GM12878 (cell line): ENCODE data around the gene AKAP1. TPM values are rescaled to one million over a fixed set of nuclear protein-coding genes. Genes with fewer than 3 reads are reported as not detected.

Experiments used
- ATAC-seq: fragments of 200-7000 bp; cut with Tn5 transposase; 3 replicates; pipeline ENCODE4 v1.9.1; 2020; ENCODE audit warnings: mild to moderate bottlenecking, moderate library complexity
- BruUV-seq: library from RNA; stranded (reverse); fragments of 400-500 nt; replicated peaks from 2 replicates; lab custom pipeline; 2021; lab: Mats Ljungman, UMichigan
- CTCF ChIA-PET: fragments of 300-600 bp; sonication (Branson Sonifier 250); formaldehyde crosslinking; extraction: SDS; loops from one replicate; lab custom pipeline; 2021; ENCODE audit warnings: inconsistent platforms; lab: Yijun Ruan, JAX
- POLR2A ChIA-PET: fragments of 350-600 bp; formaldehyde crosslinking; extraction: SDS; loops from one replicate; lab custom pipeline; 2021; ENCODE audit warnings: inconsistent platforms; lab: Charles Lee
- RAD21 ChIA-PET: fragments of 300-600 bp; sonication (Branson Sonifier 250); formaldehyde crosslinking; loops from one replicate; lab custom pipeline; 2023; ENCODE audit warnings: antibody characterized with exemption; ENCODE audit not compliant: unreplicated experiment; lab: Charles Lee
- SMC1A ChIA-PET: fragments of 300-600 bp; sonication (Branson Sonifier 250); formaldehyde crosslinking; loops from one replicate; lab custom pipeline; 2023; ENCODE audit not compliant: unreplicated experiment, uncharacterized antibody; lab: Charles Lee
- DNase-seq: peaks from one replicate; pipeline ENCODE4 v3.0.0-alpha.2; 2011; ENCODE audit warnings: low read depth, low spot score
- FAIRE-seq: peaks from 3 replicates; lab custom pipeline; 2011; peaks lifted over from hg19 to GRCh38; lab: Jason Lieb, UNC
- H2AFZ ChIP-seq: 2 replicates; pipeline ENCODE4 v1.6.0; 2011; ENCODE audit warnings: low read depth, low read length, control low read depth; ENCODE audit not compliant: control insufficient read depth
- H3K27ac ChIP-seq: 2 replicates; pipeline ENCODE4 v1.5.1; 2011; ENCODE audit warnings: control low read depth; ENCODE audit not compliant: control insufficient read depth, insufficient read depth
- H3K27me3 ChIP-seq, 2 experiments: replicated peaks in 1 of 2; 2 replicates each; pipeline versions ENCODE4 v1.6.0 to v1.6.1; 2011; ENCODE audit warnings: low read length in 1 of 2; ENCODE audit not compliant: control insufficient read depth in 2 of 2, insufficient read depth in 2 of 2
- H3K36me3 ChIP-seq, 2 experiments: 2 replicates each; pipeline ENCODE4 v1.5.1; 2011; ENCODE audit warnings: low read length in 1 of 2; ENCODE audit not compliant: control insufficient read depth in 2 of 2, insufficient read depth in 2 of 2
- H3K4me1 ChIP-seq: 2 replicates; pipeline ENCODE4 v1.6.1; 2011; ENCODE audit warnings: mild to moderate bottlenecking, low read length, moderate library complexity, mixed read lengths; ENCODE audit not compliant: control insufficient read depth, insufficient read depth
- H3K4me2 ChIP-seq: 2 replicates; pipeline ENCODE4 v1.6.0; 2011; ENCODE audit warnings: control low read depth; ENCODE audit not compliant: control insufficient read depth, insufficient read depth
- H3K4me3 ChIP-seq: fragments of 200-600 bp; sonication (generic); 2 replicates; pipeline ENCODE4 v1.5.1; 2016
- H3K79me2 ChIP-seq: 2 replicates; pipeline ENCODE4 v1.6.0; 2011; ENCODE audit warnings: low read length; ENCODE audit not compliant: control insufficient read depth, insufficient read depth
- H3K9ac ChIP-seq: 2 replicates; pipeline ENCODE4 v1.8.0; 2011; ENCODE audit warnings: low read length, control low read depth, mixed read lengths; ENCODE audit not compliant: control insufficient read depth, insufficient read depth
- H3K9me3 ChIP-seq: replicated peaks from 3 replicates; pipeline ENCODE4 v1.5.1; 2011; ENCODE audit warnings: mild to moderate bottlenecking, low read length; ENCODE audit not compliant: control insufficient read depth, insufficient read depth
- H4K20me1 ChIP-seq: 2 replicates; pipeline ENCODE4 v1.6.0; 2011; ENCODE audit not compliant: control insufficient read depth, insufficient read depth
- ASH2L ChIP-seq: fragments of 300-600, 200-600 bp; sonication (generic); IDR thresholded peaks from 2 replicates; pipeline ENCODE4 v1.6.1; 2017; ENCODE audit warnings: low read depth, mild to moderate bottlenecking, borderline replicate concordance
- CHD2 ChIP-seq: IDR thresholded peaks from 2 replicates; pipeline ENCODE4 v1.6.1; 2011; ENCODE audit warnings: low read depth, low read length, improper control_type of control experiment, borderline replicate concordance
- CREM ChIP-seq: IDR thresholded peaks from 2 replicates; pipeline ENCODE4 v1.6.1; 2014; ENCODE audit warnings: antibody characterized with exemption, low read depth
- ESRRA ChIP-seq: IDR thresholded peaks from 2 replicates; pipeline ENCODE4 v1.6.1; 2012; ENCODE audit warnings: mild to moderate bottlenecking, low read length, improper control_type of control experiment
- EZH2 ChIP-seq: IDR thresholded peaks from 2 replicates; pipeline ENCODE4 v1.6.1; 2012; ENCODE audit warnings: low read depth, mild to moderate bottlenecking, control low read depth, inconsistent platforms, low read length, borderline replicate concordance; ENCODE audit not compliant: control insufficient read depth
- NBN ChIP-seq: fragments of 450-650 bp; IDR thresholded peaks from 2 replicates; pipeline ENCODE4 v1.6.1; 2016
- POU2F2 ChIP-seq: IDR thresholded peaks from 3 replicates; pipeline ENCODE4 v1.6.1; 2011; ENCODE audit warnings: low read depth, mild to moderate bottlenecking, low read length, borderline replicate concordance
- PRDM15 ChIP-seq: fragments of 450-650 bp; formaldehyde crosslinking; IDR thresholded peaks from 2 replicates; pipeline ENCODE4 v1.4.0; 2020; ENCODE audit warnings: mild to moderate bottlenecking, moderate library complexity
- RAD51 ChIP-seq: fragments of 450-650 bp; IDR thresholded peaks from 2 replicates; pipeline ENCODE4 v1.6.1; 2016; ENCODE audit warnings: moderate library complexity, mild to moderate bottlenecking, inconsistent platforms
- RELA ChIP-seq: fragments of 450-650 bp; IDR thresholded peaks from 2 replicates; pipeline ENCODE4 v1.8.0; 2014; ENCODE audit warnings: borderline replicate concordance; ENCODE audit not compliant: partially characterized antibody
- SREBF1 ChIP-seq: IDR thresholded peaks from 2 replicates; pipeline ENCODE4 v1.6.1; 2012; ENCODE audit warnings: mild to moderate bottlenecking, low read length
- STAT3 ChIP-seq: IDR thresholded peaks from 2 replicates; pipeline ENCODE4 v1.6.1; 2011; ENCODE audit warnings: low read depth, low read length, improper control_type of control experiment
- SUZ12 ChIP-seq: fragments of 200-600 bp; sonication (generic); IDR thresholded peaks from one replicate; pipeline ENCODE4 v1.6.1; 2018; ENCODE audit warnings: antibody characterized with exemption, mild to moderate bottlenecking; ENCODE audit not compliant: unreplicated experiment
- WGBS: methylation state at CpG from one replicate; pipeline ENCODE4 v1.1.6; 2016; ENCODE audit warnings: low lambda C conversion rate; ENCODE audit not compliant: insufficient replicate concordance, insufficient coverage; ENCODE audit errors: missing lambda C conversion rate; 5-methylcytosine and 5-hydroxymethylcytosine counted together
- in situ Hi-C: fragments of 300-500 bp; cut with MboI; formaldehyde crosslinking; loops from 9 replicates; pipeline ENCODE4 v1.14.3; 2018; ENCODE audit warnings: mixed read lengths
- intact Hi-C: fragments of 100-400 bp; cut with micrococcal nuclease; formaldehyde crosslinking; loops from one replicate; pipeline ENCODE4 v1.14.2; 2022; ENCODE audit not compliant: unreplicated experiment
- polyA plus RNA-seq, 11 experiments: library from polyadenylated mRNA; depleted of rRNA in 4 of 11; unstranded in 6 of 11; stranded (reverse) in 5 of 11; fragments of >200 nt; fragmentation: Nextera tagmentation in 4 of 11; fragmentation: Illumina TruSeq in 1 of 11; extraction: Ambion mirVana in 4 of 11; extraction: Trizol in 1 of 11; gene quantifications; 1 replicate in 1 of 11; 2 replicates in 10 of 11; pipeline versions ENCODE4 v1.2.1 to v1.2.3, GENCODE V29; 2011 to 2016; ENCODE audit warnings: inconsistent platforms in 2 of 11, missing spikeins in 2 of 11, low read depth in 1 of 11
- total RNA-seq, 4 experiments: library from RNA; depleted of rRNA in 3 of 4; stranded (reverse); fragments of >200 nt in 3 of 4; fragmentation: Illumina TruSeq in 1 of 4; extraction: Trizol in 1 of 4; gene quantifications; 2 replicates each; pipeline versions ENCODE4 v1.2.1 to v1.2.3, GENCODE V29; 2013 to 2021

The AKAP1 gene
- total and polyA plus RNA-seq, 10 of the 15 experiments (the other 5 are each of a cell fraction or from before 2014, with no cell fraction given): 11.9 to 50.5 (median 38.1) TPM

GRCh38 chr17:57088298-57088697, 3.3 kb downstream of the AKAP1 start:
- H4K20me1 ChIP-seq: peaks cover 2% of the 10 kb centered on the region; the same call in 1 of the 2 replicates
- no peaks in the 10 kb centered on the region for H3K27me3 ChIP-seq
- TF ChIP-seq SUZ12 (no peak), EZH2 (no peak), RELA (no peak), ESRRA (no peak), CHD2 (no peak), POU2F2 (no peak), CREM (no peak), NBN (no peak), SREBF1 (no peak), STAT3 (no peak), ASH2L (no peak), PRDM15 (CRISPR knock-in tag) (no peak), RAD51 (no peak)
- 91% methylated on average over 1 of the region's 1 CpG for WGBS
- FAIRE-seq (no peak), DNase-seq (no peak), ATAC-seq (no peak)
- peak overlapping the region; percentile 19; the same call in 1 of the 2 replicates for H3K9ac ChIP-seq
- SMC1A ChIA-PET: interaction anchor here (0.8 to 1.8 kb wide), 9 partner anchors 8 to 520 kb away, joined by 3 to 5 read pairs (median 4); no protein-coding TSS in a partner anchor
- no TSS peak for BruUV-seq
- H3K4me3 ChIP-seq: peak overlapping the region; percentile 13; the same call in 1 of the 2 replicates
- H3K9me3 ChIP-seq: no peaks in the 10 kb centered on the region
- no peaks in the 10 kb centered on the region; a peak in 1 of 4 replicates for H3K36me3 ChIP-seq
- POLR2A ChIA-PET: interaction anchor here (0.7 to 1.0 kb wide), 2 partner anchors 8 to 175 kb away, joined by 3 read pairs; no protein-coding TSS in a partner anchor
- peak overlapping the region; percentile 7; the same call in 1 of the 2 replicates for H3K27ac ChIP-seq
- RAD21 ChIA-PET: interaction anchor here (0.6 to 1.2 kb wide), 2 partner anchors 13 to 281 kb away, joined by 4 read pairs; no protein-coding TSS in a partner anchor
- peaks cover 15% of the 10 kb centered on the region for H3K4me1 ChIP-seq
- H2AFZ ChIP-seq: no peak overlapping the region
- intact Hi-C loops: loop anchor here (5.0 to 10.0 kb wide), 4 partner anchors 83 to 253 kb away; partner anchors contain the start of genes C17orf67, COIL, DGKE and SCPEP1
- CTCF ChIA-PET: interaction anchor here (0.8 to 1.7 kb wide), 4 partner anchors 14 to 78 kb away, joined by 3 to 4 read pairs (median 4); no protein-coding TSS in a partner anchor
- H3K4me2 ChIP-seq: peak overlapping the region; percentile 64
- peaks cover 77% of the 10 kb centered on the region for H3K79me2 ChIP-seq
- in situ Hi-C loops: no loop called here
